Measurements from ENCODE around the gene PRSS57.

DNA sequence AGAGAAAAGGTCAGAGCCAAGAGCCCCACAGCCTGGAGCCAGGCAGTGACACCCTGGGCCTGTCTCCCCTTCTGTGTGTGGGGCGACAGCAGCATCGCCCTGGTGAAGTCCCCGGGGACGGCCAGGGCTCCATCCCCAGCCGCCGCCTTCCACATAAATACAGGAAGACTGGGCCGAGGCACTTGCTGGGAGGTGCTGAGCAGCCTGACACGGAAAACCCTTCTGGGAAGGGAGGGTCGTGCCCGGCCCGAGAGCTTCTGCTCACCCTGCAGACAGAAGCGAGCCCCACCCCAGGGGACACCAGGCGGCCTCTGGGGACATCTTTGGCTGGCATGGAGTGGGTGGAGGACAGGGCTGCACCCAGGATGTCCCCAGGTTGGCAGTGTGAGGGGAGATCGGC is 50.5 kb downstream of the PRSS57 start:
- TF ChIP-seq CTCF (conservative IDR thresholded peaks at IDR 0.05; ENCODE audit: low read depth, low read length) (no peak), EZH2phosphoT487 (IDR thresholded peaks at IDR 0.05; ENCODE audit: borderline replicate concordance, low read length) (no peak)

All from PC-3 (cell line).